Neural progenitor cell (in vitro differentiated cells): ENCODE results near the gene ZNF598.

Experiments
- CTCF ChIP-seq: fragments of 200-600 bp; sonication (generic); IDR thresholded peaks from 2 replicates; pipeline ENCODE4 v1.5.1; 2017; ENCODE audit warnings: antibody characterized with exemption, mild to moderate bottlenecking
- EZH2phosphoT487 ChIP-seq: fragments of 200-600 bp; sonication (generic); IDR thresholded peaks from 2 replicates; pipeline ENCODE4 v1.6.1; 2017; ENCODE audit warnings: antibody characterized with exemption

GRCh38 chr16:1965396-1966001 lies 44.1 kb downstream of the ZNF598 start:
- TF ChIP-seq CTCF (no peak), EZH2phosphoT487 (no peak)
